A673 (cell line): ENCODE results near the gene ITGB6. TPM values are rescaled to one million over a fixed set of nuclear protein-coding genes. Genes with fewer than 3 reads are reported as not detected.
A peak's percentile ranks its signal among the peaks of the same experiment; 100 is the strongest.

Experiments used
- BruUV-seq: library from RNA; stranded (reverse); fragments of 400-500 nt; replicated peaks from 2 replicates; lab custom pipeline; 2021; lab: Mats Ljungman, UMichigan
- CTCF ChIA-PET: fragments of 300-600 bp; sonication (Branson Sonifier 250); formaldehyde crosslinking; loops from one replicate; lab custom pipeline; 2022; ENCODE audit warnings: antibody characterized with exemption; lab: Charles Lee
- POLR2A ChIA-PET: fragments of 300-600 bp; sonication (Branson Sonifier 250); formaldehyde crosslinking; loops from one replicate; lab custom pipeline; 2022; ENCODE audit warnings: antibody characterized with exemption; ENCODE audit not compliant: low non-redundant PET; lab: Charles Lee
- DNase-seq: peaks from one replicate; pipeline ENCODE4 v3.0.0-alpha.2; 2015; ENCODE audit warnings: low spot score
- H3K27ac ChIP-seq: fragments of 200-600 bp; sonication (generic); 2 replicates; pipeline ENCODE4 v1.5.1; 2016; ENCODE audit warnings: mixed run types, low read depth, mild to moderate bottlenecking, mixed read lengths, antibody characterized with exemption, low read length; ENCODE audit not compliant: poor library complexity, severe bottlenecking
- H3K27me3 ChIP-seq: fragments of 200-600 bp; sonication (generic); replicated peaks from 2 replicates; pipeline ENCODE4 v1.6.1; 2017; ENCODE audit warnings: mixed run types, low read depth, mild to moderate bottlenecking, mixed read lengths, antibody characterized with exemption, low read length; ENCODE audit not compliant: insufficient read depth, poor library complexity
- H3K36me3 ChIP-seq: fragments of 200-600 bp; sonication (generic); 2 replicates; pipeline ENCODE4 v1.6.1; 2016; ENCODE audit warnings: mixed run types, mild to moderate bottlenecking, mixed read lengths, antibody characterized with exemption, low read length; ENCODE audit not compliant: insufficient read depth, poor library complexity, severe bottlenecking
- H3K4me1 ChIP-seq: fragments of 200-600 bp; sonication (generic); 2 replicates; pipeline ENCODE4 v1.6.1; 2017; ENCODE audit warnings: mixed run types, mild to moderate bottlenecking, mixed read lengths, antibody characterized with exemption, low read length; ENCODE audit not compliant: insufficient read depth, poor library complexity, severe bottlenecking
- H3K4me3 ChIP-seq: fragments of 200-600 bp; sonication (generic); 2 replicates; pipeline ENCODE4 v1.5.1; 2016; ENCODE audit warnings: low read depth, mixed run types, mild to moderate bottlenecking, mixed read lengths, low read length; ENCODE audit not compliant: poor library complexity, severe bottlenecking
- H3K9me3 ChIP-seq: fragments of 200-600 bp; sonication (generic); 2 replicates; pipeline ENCODE4 v1.6.1; 2016; ENCODE audit warnings: mixed run types, low read depth, mild to moderate bottlenecking, mixed read lengths, antibody characterized with exemption, low read length; ENCODE audit not compliant: poor library complexity, severe bottlenecking
- EZH2 ChIP-seq: fragments of 200-600 bp; sonication (generic); IDR thresholded peaks from 2 replicates; pipeline ENCODE4 v1.6.1; 2017; ENCODE audit warnings: borderline replicate concordance, low read depth, mild to moderate bottlenecking, mixed read lengths, antibody characterized with exemption, low read length; ENCODE audit not compliant: poor library complexity, severe bottlenecking
- intact Hi-C: fragments of 100-400 bp; cut with micrococcal nuclease; formaldehyde crosslinking; loops from one replicate; pipeline ENCODE4 v1.10.0; 2022; ENCODE audit not compliant: unreplicated experiment
- total RNA-seq: library from RNA; stranded (reverse); gene quantifications from 2 replicates; pipeline ENCODE4 v1.2.3, GENCODE V29; 2021
- TF ChIP-seq, protein P1 (sequence below): fragments of 300-800, 200-600 bp; sonication (generic); conservative IDR thresholded peaks from 2 replicates; pipeline ENCODE4 v1.5.1; 2017; ENCODE audit warnings: low read depth, mild to moderate bottlenecking, antibody characterized with exemption, low read length, moderate library complexity, mixed read lengths

Gene ITGB6
- total RNA-seq, 1 experiment from 2014 or later: not detected

DNA sequence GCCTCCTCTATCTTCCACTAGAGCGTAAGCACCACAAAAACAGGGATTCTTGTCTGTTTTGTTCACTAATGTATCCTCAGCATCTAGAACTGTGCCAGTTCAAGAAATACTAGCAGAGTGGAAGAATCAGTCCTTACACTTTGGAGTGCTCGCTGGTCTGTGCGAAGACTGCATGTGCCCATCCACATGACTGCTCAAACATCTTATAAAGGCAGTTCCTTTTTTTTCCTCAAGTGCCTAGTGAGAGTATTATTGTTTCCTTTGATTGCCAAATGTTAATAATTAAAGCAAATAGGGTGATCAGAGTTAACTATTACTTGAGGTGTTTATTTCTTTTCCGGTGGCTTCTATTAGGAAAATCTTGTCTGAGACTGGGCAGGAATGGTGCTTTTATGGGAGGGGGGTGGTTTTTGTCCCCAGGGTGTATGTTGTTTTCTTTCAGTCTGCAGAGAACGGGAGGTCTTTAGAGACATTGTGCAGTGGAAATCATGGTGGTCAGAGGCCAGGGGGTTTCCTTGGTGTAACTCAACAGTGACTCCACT is 45.6 kb upstream of the ITGB6 start:
- no TSS peak for BruUV-seq
- POLR2A ChIA-PET: no interaction called here
- TF ChIP-seq EZH2: no peak
- TF ChIP-seq, protein P1, sequence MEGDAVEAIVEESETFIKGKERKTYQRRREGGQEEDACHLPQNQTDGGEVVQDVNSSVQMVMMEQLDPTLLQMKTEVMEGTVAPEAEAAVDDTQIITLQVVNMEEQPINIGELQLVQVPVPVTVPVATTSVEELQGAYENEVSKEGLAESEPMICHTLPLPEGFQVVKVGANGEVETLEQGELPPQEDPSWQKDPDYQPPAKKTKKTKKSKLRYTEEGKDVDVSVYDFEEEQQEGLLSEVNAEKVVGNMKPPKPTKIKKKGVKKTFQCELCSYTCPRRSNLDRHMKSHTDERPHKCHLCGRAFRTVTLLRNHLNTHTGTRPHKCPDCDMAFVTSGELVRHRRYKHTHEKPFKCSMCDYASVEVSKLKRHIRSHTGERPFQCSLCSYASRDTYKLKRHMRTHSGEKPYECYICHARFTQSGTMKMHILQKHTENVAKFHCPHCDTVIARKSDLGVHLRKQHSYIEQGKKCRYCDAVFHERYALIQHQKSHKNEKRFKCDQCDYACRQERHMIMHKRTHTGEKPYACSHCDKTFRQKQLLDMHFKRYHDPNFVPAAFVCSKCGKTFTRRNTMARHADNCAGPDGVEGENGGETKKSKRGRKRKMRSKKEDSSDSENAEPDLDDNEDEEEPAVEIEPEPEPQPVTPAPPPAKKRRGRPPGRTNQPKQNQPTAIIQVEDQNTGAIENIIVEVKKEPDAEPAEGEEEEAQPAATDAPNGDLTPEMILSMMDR: no peak
- Histone ChIP-seq H3K36me3 (no peaks in the 10 kb centered on the region), H3K27me3 (no peaks in the 10 kb centered on the region), H3K4me3 (no peak overlapping the region), H3K27ac (no peak overlapping the region), H3K9me3 (no peaks in the 10 kb centered on the region), H3K4me1 (no peaks in the 10 kb centered on the region)
- CTCF ChIA-PET: no interaction called here
- DNase-seq: no peak
- intact Hi-C loops: no loop called here

DNA sequence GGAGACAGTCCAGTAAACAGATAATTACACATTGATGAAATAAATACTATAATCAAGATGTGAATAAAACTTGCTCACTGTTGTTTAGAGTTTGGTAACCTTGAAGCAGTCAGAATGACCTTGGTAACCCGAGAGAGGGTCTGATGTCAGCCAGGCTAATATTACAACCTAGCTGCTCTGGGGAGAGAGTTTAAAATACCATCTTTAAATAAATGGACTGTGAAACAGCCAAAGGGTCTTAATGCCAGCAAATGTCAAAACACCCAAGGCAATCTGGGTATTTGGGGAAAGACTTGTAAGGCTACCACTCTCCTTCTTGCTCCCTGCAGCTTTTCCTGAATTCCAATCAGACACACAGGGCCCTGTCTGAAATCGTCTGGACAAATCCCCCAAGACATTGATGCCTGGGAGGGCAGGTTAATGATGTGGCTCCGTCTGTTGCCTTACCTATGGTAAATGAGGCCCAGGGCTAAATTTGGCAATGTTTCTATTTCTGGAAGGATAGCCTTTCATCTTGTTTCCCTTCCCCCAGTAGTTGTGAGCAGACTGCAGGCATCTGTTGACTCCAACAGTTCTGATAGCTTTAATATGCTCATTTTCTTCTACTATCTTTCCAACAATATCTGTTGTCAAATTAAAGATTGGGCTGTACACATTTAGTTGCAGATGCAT is 43.0 kb upstream of the ITGB6 start:
- BruUV-seq: no TSS peak
- Histone ChIP-seq H3K27me3 (no peaks in the 10 kb centered on the region), H3K36me3 (no peaks in the 10 kb centered on the region), H3K9me3 (no peaks in the 10 kb centered on the region), H3K27ac (no peak overlapping the region), H3K4me3 (no peak overlapping the region), H3K4me1 (no peaks in the 10 kb centered on the region)
- ChIA-PET CTCF (no interaction called here), POLR2A (no interaction called here)
- intact Hi-C loops: no loop called here
- TF ChIP-seq, protein P1: no peak
- TF ChIP-seq EZH2: no peak
- DNase-seq: no peak

DNA sequence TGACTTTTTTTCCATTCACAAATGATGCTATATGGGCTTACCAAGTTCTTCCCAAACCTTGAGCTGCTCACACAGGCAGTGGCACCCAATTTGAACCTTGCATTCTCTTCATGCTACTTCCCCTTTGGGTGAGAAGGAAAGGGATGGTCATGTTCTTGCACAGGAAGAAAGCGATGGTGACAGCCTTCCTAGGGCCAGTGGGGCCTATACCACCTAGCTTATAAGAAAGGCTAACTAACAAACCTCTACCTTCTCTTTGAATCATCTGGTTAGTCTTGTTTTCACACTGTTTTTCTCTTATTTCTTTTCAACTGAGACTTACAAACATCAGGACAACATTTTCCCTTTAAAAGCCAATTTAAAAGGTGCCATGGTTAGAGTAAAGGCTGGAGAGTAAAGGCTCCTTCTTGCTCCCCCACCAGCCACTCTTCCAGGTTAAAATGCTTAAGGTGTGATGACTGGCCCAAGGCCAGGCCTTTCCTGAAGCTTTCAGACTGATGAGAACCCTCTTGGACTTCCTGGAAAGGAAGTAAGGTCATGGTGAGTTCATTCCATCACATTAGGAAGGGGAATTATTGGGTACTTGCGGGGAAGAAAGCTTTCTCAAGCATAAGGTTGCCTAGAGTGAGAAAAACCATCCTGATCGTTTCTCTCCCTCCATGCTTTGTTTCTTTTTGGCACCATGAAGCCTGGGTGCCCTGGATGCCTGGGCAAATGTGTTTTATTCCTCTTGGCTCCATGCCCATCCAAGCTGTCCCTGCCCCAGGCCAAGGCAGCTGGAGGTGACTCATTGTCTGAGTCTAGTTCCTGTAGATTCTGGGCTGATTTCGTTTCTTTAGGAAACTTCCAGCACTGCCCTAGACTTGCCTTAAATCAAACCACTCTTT is 41.4 kb upstream of the ITGB6 start:
- CTCF ChIA-PET: no interaction called here
- H3K27ac ChIP-seq: no peak overlapping the region

More for the DNA sequence above, 41.4 kb upstream of the ITGB6 start:
- intact Hi-C loops: no loop called here
- Histone ChIP-seq H3K36me3 (no peaks in the 10 kb centered on the region), H3K4me1 (no peaks in the 10 kb centered on the region), H3K27me3 (no peaks in the 10 kb centered on the region), H3K4me3 (no peak overlapping the region), H3K9me3 (no peaks in the 10 kb centered on the region)
- POLR2A ChIA-PET: no interaction called here
- BruUV-seq: no TSS peak
- TF ChIP-seq EZH2: no peak
- TF ChIP-seq, protein P1: no peak
- peak; percentile 70 for DNase-seq
